K562 (cell line): ENCODE data around the gene SERBP1. TPM values are rescaled to one million over a fixed set of nuclear protein-coding genes. Genes with fewer than 3 reads are reported as not detected.

ENCODE experiments used
- CBFA2T3 ChIP-seq: fragments of 450-650 bp; IDR thresholded peaks from 2 replicates; pipeline ENCODE4 v1.6.1; 2017
- CHD1 ChIP-seq: fragments of 200-600 bp; sonication (generic); IDR thresholded peaks from one replicate; pipeline ENCODE4 v1.6.1; 2012; ENCODE audit warnings: mild to moderate bottlenecking, moderate library complexity, low read length, inconsistent platforms
- DMBX1 ChIP-seq: fragments of 250-450 bp; sonication (Bioruptor Pico); IDR thresholded peaks from 2 replicates; pipeline ENCODE4 v1.8.0; 2022; ENCODE audit warnings: inconsistent platforms, mild to moderate bottlenecking, moderate library complexity, borderline replicate concordance
- ELF4 ChIP-seq: fragments of 450-650 bp; formaldehyde crosslinking; IDR thresholded peaks from 2 replicates; pipeline ENCODE4 v1.4.0; 2022; ENCODE audit warnings: missing genetic modification characterization
- FOXP4 ChIP-seq: sonication (generic); formaldehyde crosslinking; IDR thresholded peaks from 2 replicates; pipeline ENCODE4 v1.8.0; 2022; ENCODE audit warnings: mild to moderate bottlenecking, missing genetic modification reagents, borderline replicate concordance
- HDAC8 ChIP-seq: fragments of 450-650 bp; IDR thresholded peaks from 2 replicates; pipeline ENCODE4 v1.6.1; 2016; ENCODE audit warnings: mild to moderate bottlenecking, missing genetic modification characterization, moderate library complexity, missing compliant biosample characterization
- MAFG ChIP-seq: fragments of 450-650 bp; conservative IDR thresholded peaks from 2 replicates; pipeline ENCODE4 v1.6.1; 2016; ENCODE audit warnings: missing genetic modification characterization, missing compliant biosample characterization
- NFIX ChIP-seq: fragments of 250-450 bp; sonication (Bioruptor Pico); IDR thresholded peaks from 2 replicates; pipeline ENCODE4 v1.4.0; 2020; ENCODE audit warnings: low read depth, mild to moderate bottlenecking, moderate library complexity
- NR2C2 ChIP-seq, 2 experiments: fragments of 200-800 bp in 1 of 2; sonication (Bioruptor generic) in 1 of 2; sonication (generic) in 1 of 2; formaldehyde crosslinking in 1 of 2; IDR thresholded peaks; 2 replicates each; pipeline versions ENCODE4 v1.6.1 to v1.8.0; 2016 to 2022; ENCODE audit warnings: mild to moderate bottlenecking in 1 of 2, missing compliant biosample characterization in 1 of 2, missing genetic modification characterization in 1 of 2, missing genetic modification reagents in 1 of 2
- RBM34 ChIP-seq: fragments of 200-400 bp; formaldehyde crosslinking; IDR thresholded peaks from 2 replicates; pipeline ENCODE4 v1.6.1; 2018; ENCODE audit warnings: low read length, borderline replicate concordance; ENCODE audit not compliant: insufficient read depth
- RNF219 ChIP-seq: fragments of 250-450 bp; sonication (Bioruptor Pico); IDR thresholded peaks from 2 replicates; pipeline ENCODE4 v1.5.0; 2022; ENCODE audit warnings: mild to moderate bottlenecking
- TAF1 ChIP-seq: IDR thresholded peaks from 2 replicates; pipeline ENCODE4 v1.6.1; 2011; ENCODE audit warnings: mild to moderate bottlenecking, low read length, moderate library complexity; ENCODE audit not compliant: insufficient read depth, control insufficient read depth, severe bottlenecking; ENCODE audit errors: extremely low read depth
- UBTF ChIP-seq, 2 experiments: IDR thresholded peaks; 2 replicates each; pipeline ENCODE4 v1.6.1; 2012; ENCODE audit warnings: improper control_type of control experiment in 2 of 2, low read depth in 2 of 2, low read length in 2 of 2, borderline replicate concordance in 1 of 2
- polyA plus RNA-seq, 8 experiments: library from polyadenylated mRNA; depleted of rRNA in 4 of 8; stranded (reverse) in 5 of 8; unstranded in 3 of 8; fragments of >200 nt; fragmentation: Nextera tagmentation in 2 of 8; fragmentation: Illumina TruSeq in 1 of 8; extraction: Ambion mirVana in 2 of 8; extraction: Trizol in 1 of 8; gene quantifications; 2 replicates each; pipeline versions ENCODE4 v1.2.1 to v1.2.3, GENCODE V29; 2011 to 2014; ENCODE audit warnings: inconsistent platforms in 1 of 8, missing spikeins in 1 of 8
- total RNA-seq, 7 experiments: library from RNA; depleted of rRNA in 6 of 7; stranded (reverse); fragments of >200 nt in 6 of 7; fragmentation: Illumina TruSeq in 2 of 7; extraction: Trizol in 2 of 7; gene quantifications; 2 replicates each; pipeline versions ENCODE4 v1.2.1 to v1.2.3, GENCODE V29; 2011 to 2021; ENCODE audit warnings: low replicate concordance in 1 of 7
- TF ChIP-seq, protein P1 (sequence below): fragments of 150-350 bp; conservative IDR thresholded peaks from 2 replicates; pipeline ENCODE4 v1.6.1; 2014; ENCODE audit warnings: low read length

SERBP1 gene
- total and polyA plus RNA-seq, 9 of the 15 experiments (the other 6 are each of a cell fraction or from before 2014, with no cell fraction given), result 79.9 to 761 (median 464) TPM

- TF ChIP-seq UBTF (IDR thresholded peaks at IDR 0.05; ENCODE audit: borderline replicate concordance in 1 of 2, low read depth in 2 of 2, low read length in 2 of 2), result no peak
- TF ChIP-seq CHD1, result no peak
- TF ChIP-seq RBM34, result no peak
- no peak for TF ChIP-seq FOXP4 (CRISPR knock-in tag)
- TF ChIP-seq DMBX1 (CRISPR knock-in tag), result no peak
- TF ChIP-seq TAF1, result no peak
- no peak for TF ChIP-seq CBFA2T3
- TF ChIP-seq NR2C2 (CRISPR knock-in tag; IDR thresholded peaks at IDR 0.05), result no peak
- TF ChIP-seq NR2C2 (tag; IDR thresholded peaks at IDR 0.05), result no peak
- TF ChIP-seq NFIX, result no peak
- no peak for TF ChIP-seq MAFG (tag)
- TF ChIP-seq RNF219, result no peak
- TF ChIP-seq, protein P1, sequence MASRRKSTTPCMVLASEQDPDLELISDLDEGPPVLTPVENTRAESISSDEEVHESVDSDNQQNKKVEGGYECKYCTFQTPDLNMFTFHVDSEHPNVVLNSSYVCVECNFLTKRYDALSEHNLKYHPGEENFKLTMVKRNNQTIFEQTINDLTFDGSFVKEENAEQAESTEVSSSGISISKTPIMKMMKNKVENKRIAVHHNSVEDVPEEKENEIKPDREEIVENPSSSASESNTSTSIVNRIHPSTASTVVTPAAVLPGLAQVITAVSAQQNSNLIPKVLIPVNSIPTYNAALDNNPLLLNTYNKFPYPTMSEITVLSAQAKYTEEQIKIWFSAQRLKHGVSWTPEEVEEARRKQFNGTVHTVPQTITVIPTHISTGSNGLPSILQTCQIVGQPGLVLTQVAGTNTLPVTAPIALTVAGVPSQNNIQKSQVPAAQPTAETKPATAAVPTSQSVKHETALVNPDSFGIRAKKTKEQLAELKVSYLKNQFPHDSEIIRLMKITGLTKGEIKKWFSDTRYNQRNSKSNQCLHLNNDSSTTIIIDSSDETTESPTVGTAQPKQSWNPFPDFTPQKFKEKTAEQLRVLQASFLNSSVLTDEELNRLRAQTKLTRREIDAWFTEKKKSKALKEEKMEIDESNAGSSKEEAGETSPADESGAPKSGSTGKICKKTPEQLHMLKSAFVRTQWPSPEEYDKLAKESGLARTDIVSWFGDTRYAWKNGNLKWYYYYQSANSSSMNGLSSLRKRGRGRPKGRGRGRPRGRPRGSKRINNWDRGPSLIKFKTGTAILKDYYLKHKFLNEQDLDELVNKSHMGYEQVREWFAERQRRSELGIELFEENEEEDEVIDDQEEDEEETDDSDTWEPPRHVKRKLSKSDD, result no peak
- TF ChIP-seq ELF4 (CRISPR knock-in tag), result no peak
- TF ChIP-seq HDAC8, result no peak
Measured at GRCh38 chr1:67446893-67447292, 16.7 kb upstream of the SERBP1 start (continued).
